HepG2 (cell line): ENCODE measurements around the gene SRC. TPM values are rescaled to one million over a fixed set of nuclear protein-coding genes. Genes with fewer than 3 reads are reported as not detected.

Source experiments
- DPF2 ChIP-seq: sonication (generic); formaldehyde crosslinking; IDR thresholded peaks from 2 replicates; pipeline ENCODE4 v1.4.0; 2020; ENCODE audit warnings: mild to moderate bottlenecking, low read depth, missing genetic modification reagents, borderline replicate concordance
- ELF1 ChIP-seq: sonication (generic); formaldehyde crosslinking; IDR thresholded peaks from 2 replicates; pipeline ENCODE4 v1.4.0; 2020; ENCODE audit warnings: missing genetic modification reagents
- ISL2 ChIP-seq: sonication (generic); formaldehyde crosslinking; IDR thresholded peaks from 2 replicates; pipeline ENCODE4 v1.5.0; 2020; ENCODE audit warnings: missing genetic modification reagents
- LCORL ChIP-seq, 2 experiments: fragments of 450-650 bp in 1 of 2; sonication (generic) in 1 of 2; formaldehyde crosslinking in 1 of 2; IDR thresholded peaks; 2 replicates each; pipeline versions ENCODE4 v1.5.0 to v1.6.1; 2017 to 2020; ENCODE audit warnings: antibody characterized with exemption in 1 of 2, missing genetic modification reagents in 1 of 2
- NR2F6 ChIP-seq, 2 experiments: IDR thresholded peaks; 2 replicates each; pipeline ENCODE4 v1.6.1; 2016; ENCODE audit warnings: antibody characterized with exemption in 1 of 2, mild to moderate bottlenecking in 1 of 2
- RXRA ChIP-seq: sonication (generic); formaldehyde crosslinking; IDR thresholded peaks from 2 replicates; pipeline ENCODE4 v1.5.1; 2020; ENCODE audit warnings: missing genetic modification reagents
- SIN3A ChIP-seq: IDR thresholded peaks from 2 replicates; pipeline ENCODE4 v1.6.1; 2011; ENCODE audit warnings: low read depth, mild to moderate bottlenecking, control low read depth, low read length, borderline replicate concordance
- SNAPC2 ChIP-seq: sonication (generic); formaldehyde crosslinking; IDR thresholded peaks from 2 replicates; pipeline ENCODE4 v1.8.1; 2022; ENCODE audit warnings: mild to moderate bottlenecking, missing genetic modification reagents
- SP5 ChIP-seq: IDR thresholded peaks from 2 replicates; pipeline ENCODE4 v1.6.1; 2016; ENCODE audit warnings: low read depth, borderline replicate concordance
- TEAD3 ChIP-seq: optimal IDR thresholded peaks from 2 replicates; pipeline ENCODE3; 2016; ENCODE audit warnings: borderline replicate concordance
- TGIF2 ChIP-seq: IDR thresholded peaks from 2 replicates; pipeline ENCODE4 v1.6.1; 2016; ENCODE audit warnings: control low read depth, missing compliant biosample characterization
- TMF1 ChIP-seq: sonication (generic); formaldehyde crosslinking; IDR thresholded peaks from 2 replicates; pipeline ENCODE4 v1.8.1; 2022; ENCODE audit warnings: low read depth, missing genetic modification reagents
- ZNF451 ChIP-seq: sonication (generic); formaldehyde crosslinking; IDR thresholded peaks from 2 replicates; pipeline ENCODE4 v1.5.0; 2020; ENCODE audit warnings: mild to moderate bottlenecking, missing genetic modification reagents
- ZNF567 ChIP-seq: sonication (generic); formaldehyde crosslinking; IDR thresholded peaks from 2 replicates; pipeline ENCODE4 v1.8.1; 2023; ENCODE audit warnings: mild to moderate bottlenecking, missing genetic modification reagents, borderline replicate concordance
- ZSCAN21 ChIP-seq: sonication (generic); formaldehyde crosslinking; IDR thresholded peaks from 2 replicates; pipeline ENCODE4 v1.8.0; 2022; ENCODE audit warnings: mild to moderate bottlenecking, missing genetic modification reagents, moderate library complexity, borderline replicate concordance
- polyA plus RNA-seq, 8 experiments: library from polyadenylated mRNA; depleted of rRNA in 3 of 8; stranded (reverse) in 7 of 8; unstranded in 1 of 8; fragments of >200 nt; fragmentation: Illumina TruSeq in 4 of 8; extraction: Trizol in 4 of 8; gene quantifications; 2 replicates each; pipeline versions ENCODE4 v1.2.1 to v1.2.3, GENCODE V29; 2011 to 2016; ENCODE audit warnings: low read depth in 4 of 8, missing spikeins in 1 of 8, mixed read lengths in 1 of 8; ENCODE audit not compliant: insufficient read depth in 1 of 8
- total RNA-seq, 5 experiments: library from RNA; depleted of rRNA; stranded (reverse); fragments of >200 nt; fragmentation: Illumina TruSeq; extraction: Trizol; gene quantifications; 2 replicates each; pipeline ENCODE4 v1.2.3, GENCODE V29; 2016; ENCODE audit warnings: low read depth in 1 of 5
- TF ChIP-seq, protein P1 (sequence below): sonication (generic); formaldehyde crosslinking; IDR thresholded peaks from 2 replicates; pipeline ENCODE4 v1.4.0; 2020; ENCODE audit warnings: missing genetic modification reagents
- TF ChIP-seq, protein P2 (sequence below): sonication (generic); formaldehyde crosslinking; IDR thresholded peaks from 2 replicates; pipeline ENCODE4 v1.4.0; 2020; ENCODE audit warnings: missing genetic modification reagents

Gene SRC
- total and polyA plus RNA-seq, 2 of the 13 experiments (the other 11 are each of a cell fraction or from before 2014, with no cell fraction given), result 54.7 to 192 TPM

DNA sequence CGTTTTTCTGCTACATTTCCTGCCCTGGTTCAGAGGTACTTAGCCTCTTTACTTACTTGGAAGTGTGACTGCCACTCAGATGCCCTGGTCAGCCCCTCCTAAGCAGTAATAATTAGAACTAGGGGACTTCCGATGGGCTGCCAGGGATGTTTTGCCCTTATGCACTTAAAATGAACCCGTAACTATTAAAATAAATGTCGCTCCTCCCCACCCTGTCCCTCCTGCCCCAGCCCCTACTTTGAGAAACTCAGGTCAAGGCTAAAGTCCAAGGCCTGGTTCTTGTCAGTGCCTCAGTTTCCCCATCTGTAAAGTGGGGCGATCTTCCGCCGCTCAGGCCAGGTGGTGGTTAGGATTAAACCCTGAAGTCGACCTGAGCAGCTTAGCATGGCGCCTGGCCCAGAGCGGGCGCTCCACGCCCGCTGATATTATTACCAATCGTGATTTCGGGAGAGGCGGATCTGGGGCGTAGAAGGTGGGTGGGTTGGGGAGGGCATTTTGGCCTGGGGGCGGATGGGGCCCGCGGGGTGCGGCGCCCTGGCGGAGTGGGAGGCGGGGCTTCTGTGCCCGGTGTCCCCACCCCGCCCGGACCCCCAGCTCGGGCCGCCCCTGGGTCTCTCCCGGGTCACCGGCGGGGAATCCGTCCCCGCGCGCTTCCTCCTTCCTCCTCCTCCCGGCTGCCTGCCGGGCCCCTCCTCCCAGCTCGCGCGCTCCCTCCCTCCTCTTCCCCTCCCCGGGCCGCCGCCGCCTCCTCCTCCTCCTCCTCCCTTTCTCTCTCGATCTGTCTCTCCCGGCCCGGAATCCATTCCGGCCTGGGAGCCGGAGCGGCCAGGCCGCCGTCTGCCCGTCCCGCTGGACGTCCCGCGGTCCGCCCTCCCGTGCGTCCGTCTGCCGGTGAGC, at the start of gene SRC (continued):
- TF ChIP-seq, protein P1, sequence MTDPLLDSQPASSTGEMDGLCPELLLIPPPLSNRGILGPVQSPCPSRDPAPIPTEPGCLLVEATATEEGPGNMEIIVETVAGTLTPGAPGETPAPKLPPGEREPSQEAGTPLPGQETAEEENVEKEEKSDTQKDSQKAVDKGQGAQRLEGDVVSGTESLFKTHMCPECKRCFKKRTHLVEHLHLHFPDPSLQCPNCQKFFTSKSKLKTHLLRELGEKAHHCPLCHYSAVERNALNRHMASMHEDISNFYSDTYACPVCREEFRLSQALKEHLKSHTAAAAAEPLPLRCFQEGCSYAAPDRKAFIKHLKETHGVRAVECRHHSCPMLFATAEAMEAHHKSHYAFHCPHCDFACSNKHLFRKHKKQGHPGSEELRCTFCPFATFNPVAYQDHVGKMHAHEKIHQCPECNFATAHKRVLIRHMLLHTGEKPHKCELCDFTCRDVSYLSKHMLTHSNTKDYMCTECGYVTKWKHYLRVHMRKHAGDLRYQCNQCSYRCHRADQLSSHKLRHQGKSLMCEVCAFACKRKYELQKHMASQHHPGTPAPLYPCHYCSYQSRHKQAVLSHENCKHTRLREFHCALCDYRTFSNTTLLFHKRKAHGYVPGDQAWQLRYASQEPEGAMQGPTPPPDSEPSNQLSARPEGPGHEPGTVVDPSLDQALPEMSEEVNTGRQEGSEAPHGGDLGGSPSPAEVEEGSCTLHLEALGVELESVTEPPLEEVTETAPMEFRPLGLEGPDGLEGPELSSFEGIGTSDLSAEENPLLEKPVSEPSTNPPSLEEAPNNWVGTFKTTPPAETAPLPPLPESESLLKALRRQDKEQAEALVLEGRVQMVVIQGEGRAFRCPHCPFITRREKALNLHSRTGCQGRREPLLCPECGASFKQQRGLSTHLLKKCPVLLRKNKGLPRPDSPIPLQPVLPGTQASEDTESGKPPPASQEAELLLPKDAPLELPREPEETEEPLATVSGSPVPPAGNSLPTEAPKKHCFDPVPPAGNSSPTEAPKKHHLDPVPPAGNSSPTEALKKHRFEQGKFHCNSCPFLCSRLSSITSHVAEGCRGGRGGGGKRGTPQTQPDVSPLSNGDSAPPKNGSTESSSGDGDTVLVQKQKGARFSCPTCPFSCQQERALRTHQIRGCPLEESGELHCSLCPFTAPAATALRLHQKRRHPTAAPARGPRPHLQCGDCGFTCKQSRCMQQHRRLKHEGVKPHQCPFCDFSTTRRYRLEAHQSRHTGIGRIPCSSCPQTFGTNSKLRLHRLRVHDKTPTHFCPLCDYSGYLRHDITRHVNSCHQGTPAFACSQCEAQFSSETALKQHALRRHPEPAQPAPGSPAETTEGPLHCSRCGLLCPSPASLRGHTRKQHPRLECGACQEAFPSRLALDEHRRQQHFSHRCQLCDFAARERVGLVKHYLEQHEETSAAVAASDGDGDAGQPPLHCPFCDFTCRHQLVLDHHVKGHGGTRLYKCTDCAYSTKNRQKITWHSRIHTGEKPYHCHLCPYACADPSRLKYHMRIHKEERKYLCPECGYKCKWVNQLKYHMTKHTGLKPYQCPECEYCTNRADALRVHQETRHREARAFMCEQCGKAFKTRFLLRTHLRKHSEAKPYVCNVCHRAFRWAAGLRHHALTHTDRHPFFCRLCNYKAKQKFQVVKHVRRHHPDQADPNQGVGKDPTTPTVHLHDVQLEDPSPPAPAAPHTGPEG (CRISPR knock-in tag), result peak; percentile 79
- TF ChIP-seq SIN3A (peak; percentile 3; the same call in 1 of the 2 replicates), SP5 (CRISPR knock-in tag) (peak; percentile 66; the same call in 1 of the 2 replicates), TGIF2 (CRISPR knock-in tag) (0 out of 2 replicates have a peak, but pooled peaks have one; percentile 64), NR2F6 (IDR thresholded peaks at IDR 0.05) (peak; percentile 35; the same call in 1 of the 2 replicates), NR2F6 (CRISPR knock-in tag; IDR thresholded peaks at IDR 0.05) (peak; percentile 46), TEAD3 (peak; percentile 45), LCORL (IDR thresholded peaks at IDR 0.05) (no peak), LCORL (CRISPR knock-in tag; IDR thresholded peaks at IDR 0.05) (peak; percentile 58; the same call in 1 of the 2 replicates), TMF1 (0 out of 2 replicates have a peak, but pooled peaks have one; percentile 84), ELF1 (CRISPR knock-in tag) (peak; percentile 37), SNAPC2 (CRISPR knock-in tag) (peak; percentile 44; the same call in 1 of the 2 replicates), ZSCAN21 (CRISPR knock-in tag) (0 out of 2 replicates have a peak, but pooled peaks have one; percentile 50), ZNF451 (CRISPR knock-in tag) (0 out of 2 replicates have a peak, but pooled peaks have one; percentile 28), DPF2 (CRISPR knock-in tag) (no peak), RXRA (peak; percentile 81; the same call in 1 of the 2 replicates), ZNF567 (no peak), ISL2 (CRISPR knock-in tag) (peak; percentile 59; the same call in 1 of the 2 replicates)
- TF ChIP-seq, protein P2, sequence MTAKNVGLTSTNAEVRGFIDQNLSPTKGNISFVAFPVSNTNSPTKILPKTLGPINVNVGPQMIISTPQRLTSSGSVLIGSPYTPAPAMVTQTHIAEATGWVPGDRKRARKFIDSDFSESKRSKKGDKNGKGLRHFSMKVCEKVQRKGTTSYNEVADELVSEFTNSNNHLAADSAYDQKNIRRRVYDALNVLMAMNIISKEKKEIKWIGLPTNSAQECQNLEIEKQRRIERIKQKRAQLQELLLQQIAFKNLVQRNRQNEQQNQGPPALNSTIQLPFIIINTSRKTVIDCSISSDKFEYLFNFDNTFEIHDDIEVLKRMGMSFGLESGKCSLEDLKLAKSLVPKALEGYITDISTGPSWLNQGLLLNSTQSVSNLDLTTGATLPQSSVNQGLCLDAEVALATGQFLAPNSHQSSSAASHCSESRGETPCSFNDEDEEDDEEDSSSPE (CRISPR knock-in tag), result peak; percentile 75
